Activated B cell treated with CpG ODN at 0.5 μM for 24 hours (primary cell): Measurements from ENCODE around the gene CYB561D2. TPM values are rescaled to one million over a fixed set of nuclear protein-coding genes. Genes with fewer than 3 reads are reported as not detected.
A peak's percentile ranks its signal among the peaks of the same experiment; 100 is the strongest.

Experiments
- ATAC-seq: fragments of 200-7000 bp; cut with Tn5 transposase; one replicate; pipeline ENCODE4 v1.10.0; 2021; ENCODE audit warnings: low read depth, mild to moderate bottlenecking, moderate library complexity
- CTCF ChIA-PET: fragments of 350-600 bp; sonication (Branson Sonifier 250); formaldehyde crosslinking; loops from one replicate; lab custom pipeline; 2021; ENCODE audit warnings: antibody characterized with exemption; lab: Charles Lee
- POLR2A ChIA-PET: fragments of 350-600 bp; sonication (Branson Sonifier 250); formaldehyde crosslinking; loops from one replicate; lab custom pipeline; 2021; ENCODE audit warnings: antibody characterized with exemption; lab: Charles Lee
- DNase-seq: peaks from one replicate; pipeline ENCODE4 v3.0.0; 2022
- H3K27ac Mint-ChIP-seq: one replicate; pipeline ENCODE4 v1.8.0; 2020; ENCODE audit warnings: mixed read lengths
- H3K27me3 Mint-ChIP-seq: one replicate; pipeline ENCODE4 v1.8.0; 2021; ENCODE audit warnings: mixed read lengths
- H3K36me3 Mint-ChIP-seq: one replicate; pipeline ENCODE4 v1.8.0; 2021; ENCODE audit warnings: low read depth, mixed read lengths
- H3K4me1 Mint-ChIP-seq: one replicate; pipeline ENCODE4 v1.8.0; 2021; ENCODE audit warnings: mixed read lengths
- H3K4me3 Mint-ChIP-seq: one replicate; pipeline ENCODE4 v1.8.0; 2020; ENCODE audit warnings: mild to moderate bottlenecking, mixed read lengths
- H3K9me3 Mint-ChIP-seq: one replicate; pipeline ENCODE4 v1.8.0; 2020; ENCODE audit warnings: mixed read lengths
- intact Hi-C: fragments of 100-400 bp; cut with micrococcal nuclease; formaldehyde crosslinking; loops from one replicate; pipeline ENCODE4 v1.15.1; 2024
- total RNA-seq: library from RNA; stranded (reverse); gene quantifications from 2 replicates; pipeline ENCODE4 v1.2.3, GENCODE V29; 2022
- TF ChIP-seq, protein P1 (sequence below): fragments of 200-600 bp; IDR thresholded peaks from one replicate; pipeline ENCODE4 v1.8.0; 2022; ENCODE audit warnings: antibody characterized with exemption, mild to moderate bottlenecking

Gene CYB561D2
- total RNA-seq, 1 donor from 2014 or later, result 26.0 TPM

GRCh38 chr3:50318615-50319014 is 32.0 kb upstream of the CYB561D2 start:
- intact Hi-C loops, result no loop called here
- ChIA-PET CTCF (interaction anchor here (1.6 kb wide), 1 partner anchor 20 kb away, joined by 3 read pairs; the partner anchor contains the start of genes HYAL3 and NAA80), POLR2A (interaction anchor here (0.9 to 1.3 kb wide), 2 partner anchors 19 to 27 kb away, joined by 4 read pairs; partner anchors contain the start of genes HYAL3, IFRD2 and NAA80)
- H3K27me3 Mint-ChIP-seq, result no peaks in the 10 kb centered on the region
- no peaks in the 10 kb centered on the region for H3K9me3 Mint-ChIP-seq
- peaks cover 39% of the 10 kb centered on the region for H3K4me1 Mint-ChIP-seq
- no peak overlapping the region for H3K27ac Mint-ChIP-seq
- peaks cover 3% of the 10 kb centered on the region for H3K36me3 Mint-ChIP-seq
- TF ChIP-seq, protein P1, sequence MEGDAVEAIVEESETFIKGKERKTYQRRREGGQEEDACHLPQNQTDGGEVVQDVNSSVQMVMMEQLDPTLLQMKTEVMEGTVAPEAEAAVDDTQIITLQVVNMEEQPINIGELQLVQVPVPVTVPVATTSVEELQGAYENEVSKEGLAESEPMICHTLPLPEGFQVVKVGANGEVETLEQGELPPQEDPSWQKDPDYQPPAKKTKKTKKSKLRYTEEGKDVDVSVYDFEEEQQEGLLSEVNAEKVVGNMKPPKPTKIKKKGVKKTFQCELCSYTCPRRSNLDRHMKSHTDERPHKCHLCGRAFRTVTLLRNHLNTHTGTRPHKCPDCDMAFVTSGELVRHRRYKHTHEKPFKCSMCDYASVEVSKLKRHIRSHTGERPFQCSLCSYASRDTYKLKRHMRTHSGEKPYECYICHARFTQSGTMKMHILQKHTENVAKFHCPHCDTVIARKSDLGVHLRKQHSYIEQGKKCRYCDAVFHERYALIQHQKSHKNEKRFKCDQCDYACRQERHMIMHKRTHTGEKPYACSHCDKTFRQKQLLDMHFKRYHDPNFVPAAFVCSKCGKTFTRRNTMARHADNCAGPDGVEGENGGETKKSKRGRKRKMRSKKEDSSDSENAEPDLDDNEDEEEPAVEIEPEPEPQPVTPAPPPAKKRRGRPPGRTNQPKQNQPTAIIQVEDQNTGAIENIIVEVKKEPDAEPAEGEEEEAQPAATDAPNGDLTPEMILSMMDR, result no peak
- H3K4me3 Mint-ChIP-seq, result no peak overlapping the region
- ATAC-seq (no peak), DNase-seq (no peak)

DNA sequence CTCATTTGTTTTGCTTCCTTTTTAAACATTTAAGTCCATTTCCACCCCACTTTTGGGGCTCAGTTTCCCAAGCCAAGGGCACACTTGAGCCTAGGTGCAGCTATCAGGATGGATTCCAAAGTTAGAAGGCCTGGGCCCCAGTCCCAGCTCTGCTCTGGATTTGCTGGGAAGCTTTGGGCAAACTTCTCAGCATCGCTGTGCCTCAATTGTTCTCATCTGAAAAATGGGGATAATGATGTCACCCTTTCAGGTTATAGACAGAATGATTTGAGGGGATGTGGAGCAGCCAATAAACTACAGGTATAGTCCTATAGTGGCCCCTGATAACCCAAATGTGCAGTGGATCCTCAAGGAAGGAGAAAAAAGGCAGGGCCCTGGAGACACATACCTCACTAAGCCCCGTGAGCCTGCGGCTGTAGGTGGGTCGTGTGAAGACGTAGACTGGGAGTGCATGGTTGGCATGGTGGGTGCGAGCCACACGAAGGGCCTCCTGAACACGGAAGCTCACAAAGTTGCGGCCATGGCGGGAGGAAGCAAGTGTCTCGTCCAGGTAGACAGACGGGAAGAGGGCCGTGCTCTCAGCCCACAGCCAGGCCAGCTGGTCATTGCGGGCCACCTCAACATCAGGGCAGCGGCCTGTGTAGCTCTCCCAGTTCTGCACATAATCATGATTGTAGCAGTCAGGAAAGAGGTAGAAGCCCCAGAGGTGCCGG is 31.3 kb upstream of the CYB561D2 start:
- CTCF ChIA-PET, result interaction anchor here (1.6 kb wide), 1 partner anchor 20 kb away, joined by 3 read pairs; the partner anchor contains the start of genes HYAL3 and NAA80
- H3K4me3 Mint-ChIP-seq, result peak overlapping the region; percentile 15

DNA sequence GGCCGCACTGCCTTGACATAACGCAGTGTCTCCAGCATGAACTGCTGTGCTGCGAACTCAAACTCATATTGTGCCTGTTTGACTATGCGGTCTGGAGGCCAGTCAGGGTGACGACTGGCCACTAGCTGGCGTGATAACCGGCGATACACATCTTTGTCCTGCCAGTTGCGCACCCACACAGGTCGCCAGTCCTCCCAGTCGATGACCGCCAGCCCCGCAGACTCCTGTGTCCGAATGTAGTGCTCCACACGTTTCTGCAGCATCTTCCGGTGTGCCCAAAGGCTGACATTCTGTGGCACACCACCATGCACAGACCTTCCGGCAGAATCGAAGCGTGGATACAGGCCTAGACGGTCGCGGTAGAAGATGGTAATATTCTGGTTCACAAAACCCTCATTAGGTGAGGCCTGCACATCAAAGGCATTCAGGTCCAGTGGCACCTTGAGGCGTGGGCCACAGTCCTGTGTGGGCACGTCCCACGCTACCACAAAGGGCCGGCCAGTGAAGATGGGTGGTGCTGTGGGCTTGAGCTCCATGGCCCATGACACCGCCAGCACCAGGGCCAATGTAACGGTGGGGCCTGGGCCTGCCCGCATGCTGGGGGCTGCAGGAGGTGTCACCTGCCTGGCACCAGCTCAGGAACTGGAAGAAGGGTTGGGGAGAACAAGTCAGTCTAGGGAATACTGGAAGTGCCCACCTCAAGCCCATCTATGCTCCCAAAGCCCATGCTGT is 30.6 kb upstream of the CYB561D2 start:
- CTCF ChIA-PET, result interaction anchor here (0.5 kb wide), 1 partner anchor 211 kb away, joined by 3 read pairs; no protein-coding TSS in a partner anchor
- intact Hi-C loops, result loop anchor here (2.0 to 5.0 kb wide), 2 partner anchors 17 to 1603 kb away; partner anchors contain the start of gene IP6K2
- Mint-ChIP-seq H3K4me1 (peaks cover 43% of the 10 kb centered on the region), H3K27me3 (no peaks in the 10 kb centered on the region), H3K4me3 (peak overlapping the region; percentile 88), H3K9me3 (no peaks in the 10 kb centered on the region), H3K27ac (no peak overlapping the region), H3K36me3 (peaks cover 10% of the 10 kb centered on the region)
- DNase-seq (no peak), ATAC-seq (no peak)
- TF ChIP-seq, protein P1, result no peak
- POLR2A ChIA-PET, result interaction anchor here (1.9 to 9.7 kb wide), 3 partner anchors 18 to 31 kb away, joined by 10 to 167 read pairs (median 20); partner anchors contain the start of genes CYB561D2, HYAL3, NAA80 and NPRL2

More for the DNA sequence above, 31.3 kb upstream of the CYB561D2 start:
- POLR2A ChIA-PET, result interaction anchor here (0.9 to 9.7 kb wide), 3 partner anchors 19 to 27 kb away, joined by 4 to 167 read pairs (median 4); partner anchors contain the start of genes HYAL3, IFRD2, NAA80 and RASSF1
- TF ChIP-seq, protein P1, result no peak
- H3K27me3 Mint-ChIP-seq, result no peaks in the 10 kb centered on the region
- peaks cover 39% of the 10 kb centered on the region for H3K4me1 Mint-ChIP-seq
- ATAC-seq (no peak), DNase-seq (no peak)
- H3K9me3 Mint-ChIP-seq, result no peaks in the 10 kb centered on the region
- intact Hi-C loops, result no loop called here
- no peak overlapping the region for H3K27ac Mint-ChIP-seq
- peaks cover 3% of the 10 kb centered on the region for H3K36me3 Mint-ChIP-seq

GRCh38 chr3:50320853-50321335 is 29.8 kb upstream of the CYB561D2 start:
- TF ChIP-seq, protein P1, result no peak
- H3K9me3 Mint-ChIP-seq, result no peaks in the 10 kb centered on the region
- ATAC-seq (peak; percentile 62), DNase-seq (no peak)
- H3K27me3 Mint-ChIP-seq, result no peaks in the 10 kb centered on the region
- ChIA-PET POLR2A (interaction anchor here (0.6 to 9.7 kb wide), 11 partner anchors 10 to 1224 kb away, joined by 3 to 167 read pairs (median 4); partner anchors contain the start of genes CYB561D2, GNAI2, HYAL3 and IFRD2), CTCF (interaction anchor here (0.6 to 2.5 kb wide), 7 partner anchors 17 to 1731 kb away, joined by 3 to 9 read pairs (median 3); partner anchors contain the start of genes GNAI2, HYAL3, NAA80 and RASSF1)
- intact Hi-C loops, result loop anchor here (1.0 to 5.0 kb wide), 7 partner anchors 16 to 1604 kb away; partner anchors contain the start of genes HYAL3, IFRD2, IP6K2 and NAA80
- peak overlapping the region; percentile 88 for H3K4me3 Mint-ChIP-seq
- peak overlapping the region; percentile 77 for H3K27ac Mint-ChIP-seq
- H3K4me1 Mint-ChIP-seq, result peaks cover 43% of the 10 kb centered on the region
- peaks cover 15% of the 10 kb centered on the region for H3K36me3 Mint-ChIP-seq
